ENCODE measurements around the gene NRARP. TPM values are rescaled to one million over a fixed set of nuclear protein-coding genes. Genes with fewer than 3 reads are reported as not detected.

The NRARP gene
- total RNA-seq, 1 experiment from 2014 or later, result 23.8 TPM

DNA sequence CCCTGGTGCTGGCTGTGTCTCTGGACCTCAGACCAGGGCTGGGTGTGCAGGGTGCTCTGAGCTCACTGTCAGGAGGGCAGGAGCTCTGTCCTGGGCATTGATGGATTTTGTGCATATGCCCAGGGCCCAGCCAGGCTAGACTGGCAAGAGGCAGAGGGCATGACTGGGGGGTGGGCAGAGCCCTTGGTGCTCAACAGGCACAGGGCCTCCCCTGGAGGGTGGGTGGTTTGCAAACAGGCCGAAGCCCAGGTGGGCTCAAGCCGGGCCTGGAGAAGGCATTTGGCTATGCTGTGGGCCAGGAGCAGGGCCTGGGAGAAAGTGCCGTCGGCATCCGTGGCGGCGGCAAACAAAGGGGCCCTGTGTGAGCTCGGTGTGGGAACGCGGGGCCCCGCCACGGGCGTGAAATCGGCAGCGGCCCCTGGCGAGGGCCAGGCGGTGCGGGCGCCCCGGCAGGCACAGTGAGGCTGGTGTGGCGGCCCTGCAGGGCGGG is 1.9 kb upstream of the NRARP start:
- H3K27ac Mint-ChIP-seq, result no peak overlapping the region
- H2BK20ac ChIP-seq (ENCODE audit: low read depth, low read length, poor library complexity, severe bottlenecking), result no peak overlapping the region
- H4K91ac ChIP-seq (ENCODE audit: insufficient read length, low read depth, low read length), result no peak overlapping the region
- no peak overlapping the region for H4K5ac ChIP-seq (ENCODE audit: insufficient read length, low read depth, low read length)
- no peak overlapping the region for H3T11ph ChIP-seq (ENCODE audit: low read length)
- H2BK12ac ChIP-seq (ENCODE audit: insufficient read length, low read depth, low read length), result no peak overlapping the region
- H3K79me2 ChIP-seq (ENCODE audit: insufficient read depth, low read length), result no peaks in the 10 kb centered on the region
- no peaks in the 10 kb centered on the region for H3K79me1 ChIP-seq (ENCODE audit: insufficient read depth, low read depth, low read length, poor library complexity, severe bottlenecking)
- no peak overlapping the region for H3K4ac ChIP-seq (ENCODE audit: low read depth, low read length)
- H3K9me3 ChIP-seq (ENCODE audit: control insufficient read depth, low read depth, low read length), result no peaks in the 10 kb centered on the region
- no peak overlapping the region for H4K8ac ChIP-seq (replicated peaks; ENCODE audit: insufficient read length, low read depth, low read length)
- no peak overlapping the region for H3K18ac ChIP-seq (ENCODE audit: insufficient read length, low read depth, low read length)
- H3K4me3 Mint-ChIP-seq, result no peak overlapping the region
- no peak overlapping the region for H2BK15ac ChIP-seq (ENCODE audit: low read depth, low read length)
- no peak overlapping the region for H2AFZ ChIP-seq (ENCODE audit: low read length)
- peaks cover 0 to 2% of the 10 kb centered on the region in 2 experiments; a peak in 3 of 5 replicates for H3K9me3 Mint-ChIP-seq
- H3K36me3 Mint-ChIP-seq (ENCODE audit: insufficient read depth in 1 of 3, low read depth in 3 of 3), result peaks cover 0 to 2% (median 0%) of the 10 kb centered on the region in 3 experiments; a peak in 3 of 7 replicates
- DNase-seq, result peak; percentile 31
- no peaks in the 10 kb centered on the region; the same call in 1 of the 2 replicates for H3K27me3 ChIP-seq (ENCODE audit: insufficient read depth, low read length)
- no peak overlapping the region for H3K23ac ChIP-seq (ENCODE audit: insufficient read length, low read depth, low read length)
- no peak overlapping the region for H2AK5ac ChIP-seq (ENCODE audit: insufficient read length, low read length)
- H3K23me2 ChIP-seq (ENCODE audit: insufficient read length, low read depth, low read length, poor library complexity, severe bottlenecking), result peaks cover 5% of the 10 kb centered on the region
- peaks cover 17 to 39% of the 10 kb centered on the region in 2 experiments for H3K4me1 Mint-ChIP-seq
- H3K27me3 Mint-ChIP-seq (ENCODE audit: low read depth), result peaks cover 19% of the 10 kb centered on the region
- no peak overlapping the region for H3K56ac ChIP-seq (ENCODE audit: insufficient read length, low read depth, low read length)
- H4K20me1 ChIP-seq (ENCODE audit: control insufficient read depth, insufficient read depth, insufficient read length), result no peaks in the 10 kb centered on the region
- H3K14ac ChIP-seq (ENCODE audit: insufficient read depth, low read length), result no peak overlapping the region
- no peak overlapping the region for H3K9ac ChIP-seq (ENCODE audit: extremely low read depth, insufficient read length, low read length)
- H2BK120ac ChIP-seq (ENCODE audit: low read depth, low read length, poor library complexity, severe bottlenecking), result no peak overlapping the region
- TF ChIP-seq CTCF (conservative IDR thresholded peaks at IDR 0.05), result no peak
- H3K4me2 ChIP-seq (ENCODE audit: insufficient read depth, insufficient read length, low read length), result no peak overlapping the region
- no peak overlapping the region for H3K27ac ChIP-seq (ENCODE audit: insufficient read length, low read depth, low read length)
- H2BK5ac ChIP-seq (ENCODE audit: insufficient read length, low read length), result no peak overlapping the region
- peaks cover 2% of the 10 kb centered on the region; the same call in 1 of the 2 replicates for H3K4me1 ChIP-seq (ENCODE audit: insufficient read depth, low read length)
- WGBS (ENCODE audit: extremely low coverage, insufficient read length, low lambda C conversion rate), result no CpG with 5 or more reads among the region's 22 CpGs
